PFSK-1 (cell line): ENCODE results near the gene LRRC7.

Experiments used
- FOXP2 ChIP-seq: optimal IDR thresholded peaks from 2 replicates; pipeline ENCODE3; 2011; ENCODE audit warnings: borderline replicate concordance, control low read depth, inconsistent platforms; ENCODE audit not compliant: insufficient read depth; ENCODE audit errors: extremely low read length, extremely low read depth
- POLR2AphosphoS5 ChIP-seq: IDR thresholded peaks from 2 replicates; pipeline ENCODE4 v1.6.1; 2012; ENCODE audit warnings: low read depth, mild to moderate bottlenecking, control low read depth, low read length, moderate library complexity
- SIN3A ChIP-seq: IDR thresholded peaks from 2 replicates; pipeline ENCODE4 v1.6.1; 2012; ENCODE audit warnings: mild to moderate bottlenecking, low read length, moderate library complexity, borderline replicate concordance; ENCODE audit not compliant: insufficient read depth
- TAF1 ChIP-seq: IDR thresholded peaks from 2 replicates; pipeline ENCODE4 v1.6.1; 2012; ENCODE audit warnings: low read length, control low read depth, borderline replicate concordance; ENCODE audit not compliant: insufficient read depth
- TF ChIP-seq, protein P1 (sequence below), 2 experiments: IDR thresholded peaks; 2 replicates each; pipeline versions ENCODE4 v1.6.1 to v1.8.0; 2011 to 2012; ENCODE audit warnings: low read depth in 2 of 2, low read length in 2 of 2, control low read depth in 1 of 2, inconsistent platforms in 1 of 2, mild to moderate bottlenecking in 1 of 2, moderate library complexity in 1 of 2; ENCODE audit not compliant: insufficient read depth in 1 of 2

LRRC7 gene

DNA sequence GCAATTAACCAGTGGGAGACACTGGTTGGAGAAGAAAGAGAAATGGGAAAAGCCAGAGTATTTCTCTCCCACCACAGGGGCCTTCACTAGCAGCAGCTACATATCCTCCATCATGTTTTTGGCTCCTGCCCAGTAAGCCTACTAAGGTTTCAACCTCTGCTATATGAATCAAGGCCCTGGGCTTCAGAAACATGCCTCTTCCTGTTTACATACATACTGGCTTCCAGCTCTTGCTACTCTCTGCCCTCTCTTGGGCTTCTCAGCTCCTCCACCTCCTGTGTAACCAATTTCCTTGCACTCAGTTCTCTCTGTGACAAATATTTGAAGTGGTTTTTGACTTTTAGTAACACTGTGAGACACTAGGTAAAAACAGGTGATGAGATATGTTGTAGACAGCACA lies 80.8 kb downstream of the LRRC7 start:
- TF ChIP-seq TAF1 (peak; percentile 37; the same call in 1 of the 2 replicates), FOXP2 (peak; percentile 78), SIN3A (peak; percentile 48; the same call in 1 of the 2 replicates), POLR2AphosphoS5 (no peak)
- TF ChIP-seq, protein P1, sequence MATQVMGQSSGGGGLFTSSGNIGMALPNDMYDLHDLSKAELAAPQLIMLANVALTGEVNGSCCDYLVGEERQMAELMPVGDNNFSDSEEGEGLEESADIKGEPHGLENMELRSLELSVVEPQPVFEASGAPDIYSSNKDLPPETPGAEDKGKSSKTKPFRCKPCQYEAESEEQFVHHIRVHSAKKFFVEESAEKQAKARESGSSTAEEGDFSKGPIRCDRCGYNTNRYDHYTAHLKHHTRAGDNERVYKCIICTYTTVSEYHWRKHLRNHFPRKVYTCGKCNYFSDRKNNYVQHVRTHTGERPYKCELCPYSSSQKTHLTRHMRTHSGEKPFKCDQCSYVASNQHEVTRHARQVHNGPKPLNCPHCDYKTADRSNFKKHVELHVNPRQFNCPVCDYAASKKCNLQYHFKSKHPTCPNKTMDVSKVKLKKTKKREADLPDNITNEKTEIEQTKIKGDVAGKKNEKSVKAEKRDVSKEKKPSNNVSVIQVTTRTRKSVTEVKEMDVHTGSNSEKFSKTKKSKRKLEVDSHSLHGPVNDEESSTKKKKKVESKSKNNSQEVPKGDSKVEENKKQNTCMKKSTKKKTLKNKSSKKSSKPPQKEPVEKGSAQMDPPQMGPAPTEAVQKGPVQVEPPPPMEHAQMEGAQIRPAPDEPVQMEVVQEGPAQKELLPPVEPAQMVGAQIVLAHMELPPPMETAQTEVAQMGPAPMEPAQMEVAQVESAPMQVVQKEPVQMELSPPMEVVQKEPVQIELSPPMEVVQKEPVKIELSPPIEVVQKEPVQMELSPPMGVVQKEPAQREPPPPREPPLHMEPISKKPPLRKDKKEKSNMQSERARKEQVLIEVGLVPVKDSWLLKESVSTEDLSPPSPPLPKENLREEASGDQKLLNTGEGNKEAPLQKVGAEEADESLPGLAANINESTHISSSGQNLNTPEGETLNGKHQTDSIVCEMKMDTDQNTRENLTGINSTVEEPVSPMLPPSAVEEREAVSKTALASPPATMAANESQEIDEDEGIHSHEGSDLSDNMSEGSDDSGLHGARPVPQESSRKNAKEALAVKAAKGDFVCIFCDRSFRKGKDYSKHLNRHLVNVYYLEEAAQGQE (IDR thresholded peaks at IDR 0.05; ENCODE audit: insufficient read depth in 1 of 2, low read depth in 2 of 2, low read length in 2 of 2): peak in 1 of 2 experiments; percentile 17; a peak in 1 of 4 replicates

DNA sequence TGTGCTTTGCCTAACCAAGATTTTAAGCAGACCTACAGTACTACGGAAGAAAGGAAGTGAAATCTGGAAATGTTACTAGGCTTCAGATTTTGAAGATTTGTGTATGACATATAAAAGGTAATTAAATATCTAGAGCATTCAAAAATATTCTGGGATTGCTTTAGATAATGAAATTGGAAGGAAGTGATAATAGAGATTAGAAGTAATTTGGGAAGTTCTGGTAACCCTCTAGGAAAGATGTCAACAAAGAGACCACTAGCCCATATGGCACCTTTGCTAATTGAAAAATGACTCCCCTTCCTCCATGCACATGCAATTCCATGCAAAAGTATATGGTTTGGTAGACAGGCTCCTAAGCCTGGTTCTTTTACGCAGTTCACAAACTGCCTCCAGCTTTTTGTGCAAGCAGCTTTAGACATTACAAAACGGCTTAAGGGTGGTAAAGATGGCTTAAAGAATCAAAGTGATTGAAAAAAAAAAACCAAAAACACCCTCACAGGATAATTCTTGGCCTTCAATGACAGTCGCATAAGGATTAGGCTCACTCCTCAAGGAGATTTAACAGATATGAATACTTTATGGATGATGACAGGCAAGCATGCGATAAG lies 81.8 kb downstream of the LRRC7 start:
- TF ChIP-seq, protein P1 (IDR thresholded peaks at IDR 0.05; ENCODE audit: insufficient read depth in 1 of 2, low read depth in 2 of 2, low read length in 2 of 2): no peak
- TF ChIP-seq SIN3A (no peak), FOXP2 (no peak), TAF1 (no peak), POLR2AphosphoS5 (no peak)

DNA sequence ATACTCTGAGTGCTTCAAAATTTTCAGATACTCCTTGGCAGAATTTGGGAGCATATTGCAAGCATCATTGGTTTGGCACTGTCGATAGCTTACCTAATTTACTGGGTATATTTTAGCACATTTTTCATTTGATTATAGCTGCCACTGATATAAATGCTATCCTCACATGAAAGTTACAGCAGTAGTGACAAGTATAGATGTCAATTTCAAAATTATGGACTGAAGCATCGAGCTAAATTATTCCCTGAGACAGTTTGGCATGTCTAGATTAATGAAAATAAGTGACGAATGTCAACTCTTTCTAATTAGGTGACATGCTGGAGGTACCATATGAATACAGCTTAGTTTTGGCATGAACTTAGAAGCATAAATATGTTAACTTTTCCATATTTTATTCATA lies 83.1 kb downstream of the LRRC7 start:
- TF ChIP-seq TAF1 (no peak), FOXP2 (no peak), POLR2AphosphoS5 (no peak), SIN3A (no peak)
- TF ChIP-seq, protein P1 (IDR thresholded peaks at IDR 0.05; ENCODE audit: insufficient read depth in 1 of 2, low read depth in 2 of 2, low read length in 2 of 2): no peak

DNA sequence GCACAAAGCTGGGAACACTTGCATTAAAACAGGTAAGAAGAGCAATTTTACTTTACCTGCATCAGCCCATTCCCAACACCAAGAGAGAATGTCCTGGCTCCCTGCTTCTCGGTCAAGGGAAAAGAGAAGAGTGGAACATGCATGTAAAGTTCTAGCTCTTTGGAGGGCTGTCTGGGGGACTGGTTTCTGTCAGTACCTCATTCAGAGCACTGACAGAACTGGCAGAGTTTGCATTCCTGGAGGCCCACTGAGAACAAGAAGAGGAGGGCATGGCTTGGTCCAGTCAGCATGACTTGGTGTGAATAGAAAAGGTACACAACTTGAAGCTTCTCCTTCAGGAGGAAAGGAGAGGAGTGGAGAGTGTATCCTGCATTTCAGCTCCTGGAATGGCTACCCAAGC lies 83.9 kb downstream of the LRRC7 start:
- TF ChIP-seq SIN3A: no peak
- TF ChIP-seq FOXP2: no peak
- no peak for TF ChIP-seq POLR2AphosphoS5
- TF ChIP-seq, protein P1 (IDR thresholded peaks at IDR 0.05; ENCODE audit: insufficient read depth in 1 of 2, low read depth in 2 of 2, low read length in 2 of 2): no peak
- TF ChIP-seq TAF1: no peak
